Stimulated activated CD8-positive, alpha-beta memory T cell treated with anti-CD3 and anti-CD28 coated beads, Interleukin-7, amount 100 ng/mL, for 24 hours (primary cell): ENCODE data around the gene PATJ.
"Not testable (repeated sequence)": the region's sequence is repeated elsewhere in the genome, so short reads cannot be mapped to it uniquely, and the experiment has no call there.

Source experiments
- DNase-seq: peaks from one replicate; pipeline ENCODE4 v3.0.0-alpha.2; 2020; ENCODE audit warnings: low read depth

Gene PATJ

GRCh38 chr1:62213075-62213914 is 471.0 kb downstream of the PATJ start:
- no peak for DNase-seq

- DNase-seq, result no peak
These were observed 476.3 kb downstream of the PATJ start for GRCh38 chr1:62218604-62219003.

GRCh38 chr1:62220456-62220855 is 478.2 kb downstream of the PATJ start:
- not testable (repeated sequence) for DNase-seq

GRCh38 chr1:62221171-62221570 is 478.9 kb downstream of the PATJ start:
- DNase-seq, result no peak

GRCh38 chr1:62222321-62222720 is 480.0 kb downstream of the PATJ start:
- no peak for DNase-seq

GRCh38 chr1:62224182-62224581 is 481.9 kb downstream of the PATJ start:
- no peak for DNase-seq

GRCh38 chr1:62227496-62227895 is 485.2 kb downstream of the PATJ start:
- DNase-seq, result no peak
